Measurements from ENCODE around the gene GPRIN2.
"Not testable (repeated sequence)": the region's sequence is repeated elsewhere in the genome, so short reads cannot be mapped to it uniquely, and the experiment has no call there.

GPRIN2 gene

GRCh38 chr10:46516660-46517416 lies 39.6 kb downstream of the GPRIN2 start:
- DNase-seq = no peak

- DNase-seq = no peak
Observed at GRCh38 chr10:46515793-46516192, 40.7 kb downstream of the GPRIN2 start.

- DNase-seq = no peak
Observed at GRCh38 chr10:46515366-46515765, 41.1 kb downstream of the GPRIN2 start.

GRCh38 chr10:46514899-46515298 lies 41.6 kb downstream of the GPRIN2 start:
- no peak for DNase-seq

DNA sequence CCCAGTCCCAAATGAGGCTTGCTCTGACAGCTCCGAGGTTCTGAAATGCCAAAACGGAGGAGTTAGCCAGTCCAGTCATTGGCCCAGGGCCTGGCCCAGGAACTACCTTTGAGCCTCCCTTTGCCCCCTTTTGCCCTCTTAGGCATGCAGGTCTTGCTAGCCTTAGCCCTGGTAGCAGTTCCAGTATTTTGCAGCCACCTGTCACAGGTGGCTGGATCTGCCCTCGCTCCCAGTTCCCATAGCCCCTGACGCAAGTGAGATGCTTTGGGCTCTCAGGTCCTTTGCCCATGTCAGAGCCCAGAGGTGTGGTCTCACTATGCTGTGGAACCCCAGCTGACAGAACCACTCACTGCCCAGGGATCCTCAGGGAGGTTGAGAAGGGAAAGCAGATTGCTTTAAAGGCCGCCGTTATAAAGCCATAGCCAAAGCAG lies 42.0 kb downstream of the GPRIN2 start:
- no peak for DNase-seq

- DNase-seq = not testable (repeated sequence)
Observed at GRCh38 chr10:46513333-46513732, 43.1 kb downstream of the GPRIN2 start.

- DNase-seq = not testable (repeated sequence)
Observed at GRCh38 chr10:46512725-46513124, 43.7 kb downstream of the GPRIN2 start.

DNA sequence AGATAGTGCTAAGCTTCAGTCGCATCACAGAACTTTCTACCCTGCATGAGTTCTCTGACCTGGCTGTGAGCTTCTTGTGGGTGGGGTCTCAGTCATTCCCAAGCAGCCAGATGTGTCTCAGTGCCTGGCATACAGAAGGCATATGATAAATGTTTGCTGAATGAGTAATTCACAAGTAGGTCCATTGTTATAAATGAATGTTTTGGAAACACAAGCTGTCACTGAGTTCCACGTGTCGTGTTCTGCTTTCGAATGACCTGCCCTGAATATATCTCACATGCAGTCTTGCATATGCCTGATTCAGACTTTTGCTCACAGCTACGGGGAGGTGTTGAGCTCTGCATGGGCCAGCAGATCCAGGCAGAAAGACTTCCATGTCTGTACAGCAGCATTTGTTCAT lies 44.5 kb downstream of the GPRIN2 start:
- not testable (repeated sequence) for DNase-seq

Measured in DMS79 (cell line).